Lung microvascular endothelial cell (primary cell): ENCODE results near the gene MUSK. TPM values are rescaled to one million over a fixed set of nuclear protein-coding genes. Genes with fewer than 3 reads are reported as not detected.
"Not testable (repeated sequence)": the region's sequence is repeated elsewhere in the genome, so short reads cannot be mapped to it uniquely, and the experiment has no call there.

Source experiments
- DNase-seq, 2 donors: peaks; one replicate each; pipeline versions ENCODE4 v3.0.0 to v3.0.0-alpha.2; 2010; ENCODE audit warnings: low read depth in 2 of 2
- total RNA-seq: library from RNA; depleted of rRNA; stranded (reverse); fragments of >200 nt; gene quantifications from 2 replicates; pipeline ENCODE4 v1.2.1, GENCODE V29; 2014

MUSK gene
- total RNA-seq, 1 donor from 2014 or later, result not detected

DNA sequence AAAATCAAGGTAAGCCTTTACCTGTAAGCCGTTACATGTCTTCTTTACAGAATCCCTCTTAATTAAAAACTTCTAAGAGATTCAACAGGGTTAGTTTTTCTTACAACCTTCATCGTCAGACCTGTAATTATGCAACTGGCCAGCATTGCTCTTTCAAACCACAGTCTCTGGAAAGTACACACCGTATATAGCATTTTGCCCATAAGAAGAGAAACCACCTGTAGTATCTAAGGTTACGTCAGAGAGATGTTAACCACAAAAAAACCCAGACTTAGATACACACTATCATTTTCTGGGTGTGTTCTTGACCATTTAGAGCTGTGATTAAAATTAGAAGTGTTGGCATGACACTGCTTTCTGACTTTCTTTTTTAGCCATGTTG, 140.0 kb downstream of the MUSK start:
- DNase-seq, result no peak

DNA sequence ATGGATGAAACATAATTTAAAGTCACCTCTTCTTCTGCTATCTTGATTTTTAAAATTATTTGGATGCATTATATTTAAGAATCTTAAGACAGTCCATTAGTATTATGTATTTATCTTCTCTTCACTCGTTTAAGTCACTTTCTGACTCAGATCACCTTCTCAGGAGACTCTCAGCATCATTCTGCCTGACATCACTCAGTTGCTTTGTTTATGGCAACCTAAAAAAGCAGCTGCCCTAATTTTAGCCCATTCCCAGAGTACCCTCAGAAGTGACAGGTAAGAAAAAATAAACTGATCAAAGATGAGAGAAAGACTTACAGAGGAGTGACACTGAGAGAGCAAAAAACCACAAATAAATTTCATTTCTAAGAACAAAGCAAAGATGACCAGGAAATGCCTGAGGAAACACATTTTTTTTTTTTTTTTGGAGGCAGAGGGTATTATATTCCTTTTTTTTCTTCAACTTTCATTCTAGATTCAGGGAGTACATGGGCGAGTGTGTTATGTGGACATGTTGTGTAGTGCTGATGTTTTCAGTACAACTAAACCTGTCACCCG, 140.5 kb downstream of the MUSK start:
- no peak for DNase-seq

DNA sequence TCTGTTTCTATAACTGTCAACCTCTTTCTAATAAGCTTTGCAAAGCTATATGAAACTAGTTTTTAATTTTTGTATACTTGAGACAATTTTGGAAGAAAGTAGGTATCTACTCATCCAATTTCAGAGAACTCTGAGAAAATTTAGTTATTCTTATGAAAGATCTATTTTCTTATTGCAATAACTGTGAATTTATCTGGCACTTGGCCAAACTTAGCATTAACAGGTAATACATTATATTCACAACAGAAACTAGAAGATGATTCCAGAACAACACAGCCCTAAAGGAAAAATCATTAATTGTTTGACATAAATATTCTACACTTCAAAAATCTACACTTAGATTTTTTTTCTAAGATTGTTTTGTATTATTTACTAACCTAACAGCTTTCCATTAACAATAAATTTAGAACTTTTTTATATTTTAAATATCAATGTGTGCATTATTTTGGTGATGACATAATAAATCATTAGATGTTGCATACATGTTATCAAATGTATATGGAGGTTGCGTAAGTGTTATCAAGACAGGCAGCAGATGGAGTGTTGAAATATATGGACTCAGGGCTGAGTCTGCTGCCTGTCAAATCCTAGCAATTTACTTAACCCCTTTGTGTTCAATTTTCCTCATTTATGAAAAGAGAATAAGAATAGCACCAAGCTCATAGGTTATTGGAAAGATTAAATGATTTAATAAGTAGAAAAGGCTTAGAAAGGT, 141.8 kb downstream of the MUSK start:
- DNase-seq, result no peak

DNA sequence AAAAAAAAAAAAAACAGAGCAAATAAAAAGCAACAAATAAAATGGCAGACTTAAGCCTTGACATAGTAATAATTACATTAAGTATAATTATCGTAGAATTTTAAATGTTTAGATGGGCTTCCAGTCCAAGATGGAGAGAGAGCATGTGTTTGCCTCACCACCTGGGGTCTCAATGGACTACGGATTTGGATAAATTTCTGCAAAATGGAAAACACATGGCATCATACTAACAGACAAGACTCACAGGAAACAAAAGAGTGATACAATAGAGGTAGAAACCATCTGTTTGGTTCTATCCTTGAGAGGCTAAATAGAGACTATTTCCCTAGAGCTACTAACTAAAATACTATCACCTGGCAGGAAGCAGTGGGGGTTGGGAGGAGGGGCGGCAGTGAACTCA, 144.3 kb downstream of the MUSK start:
- DNase-seq, result no peak

DNA sequence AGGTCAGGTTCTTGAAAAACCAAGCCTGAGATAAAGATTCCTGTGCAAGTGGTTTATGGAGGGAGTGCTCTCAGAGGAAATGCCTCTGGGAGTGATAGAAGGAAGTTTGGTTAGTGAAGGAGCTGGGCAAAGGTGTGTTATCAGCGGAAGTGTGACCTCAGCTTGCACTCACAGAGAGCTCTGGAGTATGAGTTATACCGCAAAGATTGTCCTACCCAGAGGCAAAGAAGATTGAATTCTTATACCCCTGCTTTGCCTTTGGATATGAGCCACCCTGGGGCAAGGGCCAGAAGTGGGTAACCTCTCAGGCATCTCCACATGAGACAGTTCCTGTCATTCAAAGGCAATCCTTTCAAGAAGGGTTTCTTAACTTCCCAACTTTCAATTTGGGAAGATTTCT, 145.6 kb downstream of the MUSK start:
- no peak for DNase-seq

DNA sequence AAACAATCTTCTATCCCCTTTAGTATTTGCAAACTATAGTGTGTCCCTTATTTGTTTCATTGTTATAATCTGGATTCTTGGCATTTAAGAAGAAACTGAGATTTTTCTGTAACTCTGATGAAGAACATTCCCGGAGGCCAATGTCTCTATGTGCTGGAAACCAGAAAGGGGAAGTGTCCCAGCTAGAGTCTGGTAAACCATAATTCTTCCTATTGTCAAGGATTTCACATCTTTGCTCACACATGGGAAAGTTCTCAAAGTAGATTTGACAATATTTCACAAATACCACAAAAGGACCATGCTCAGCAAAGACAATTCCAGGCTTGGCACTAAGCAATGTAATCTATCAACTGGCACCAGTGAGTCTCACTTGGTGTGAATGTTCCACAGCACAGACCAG, 146.8 kb downstream of the MUSK start:
- DNase-seq, result no peak

DNA sequence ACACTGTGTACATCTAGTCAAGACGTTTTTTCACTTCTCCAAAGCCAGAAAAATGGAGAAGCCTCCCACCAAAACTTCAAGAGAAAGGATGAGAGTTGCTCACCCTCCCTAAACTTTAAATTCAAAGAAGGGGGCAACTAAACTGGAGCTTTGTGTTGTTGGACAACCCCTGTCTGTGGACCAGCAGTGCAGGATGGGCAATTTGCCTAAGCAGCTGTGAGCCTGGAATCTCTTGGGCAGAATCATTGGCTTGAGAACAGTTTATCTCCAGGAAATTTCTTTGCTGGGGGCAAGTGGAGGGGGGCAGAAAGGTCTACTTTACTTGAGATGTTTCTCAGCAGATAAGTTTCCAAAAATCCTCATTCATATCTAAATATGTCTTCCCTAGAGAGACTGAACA, 151.8 kb downstream of the MUSK start:
- no peak for DNase-seq

DNA sequence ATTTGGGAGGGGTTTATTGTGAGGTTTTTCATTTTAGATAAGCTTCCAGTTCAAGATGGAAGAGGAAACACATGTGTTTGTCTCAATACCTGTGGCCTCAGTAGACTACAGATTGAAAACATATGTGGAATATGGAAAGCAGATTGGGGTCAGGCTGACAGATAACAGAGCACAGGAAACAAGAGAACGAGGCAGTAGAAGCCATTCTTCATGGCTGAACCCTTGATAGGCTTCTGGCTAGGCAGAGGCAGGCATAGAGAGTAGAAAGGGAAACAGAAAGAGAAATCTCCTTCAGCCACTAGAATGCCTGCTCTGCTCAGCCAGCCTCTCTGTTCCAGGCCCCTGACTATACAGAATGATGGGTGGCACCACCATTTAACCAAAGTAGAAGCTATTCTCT, 152.5 kb downstream of the MUSK start:
- DNase-seq, result no peak

DNA sequence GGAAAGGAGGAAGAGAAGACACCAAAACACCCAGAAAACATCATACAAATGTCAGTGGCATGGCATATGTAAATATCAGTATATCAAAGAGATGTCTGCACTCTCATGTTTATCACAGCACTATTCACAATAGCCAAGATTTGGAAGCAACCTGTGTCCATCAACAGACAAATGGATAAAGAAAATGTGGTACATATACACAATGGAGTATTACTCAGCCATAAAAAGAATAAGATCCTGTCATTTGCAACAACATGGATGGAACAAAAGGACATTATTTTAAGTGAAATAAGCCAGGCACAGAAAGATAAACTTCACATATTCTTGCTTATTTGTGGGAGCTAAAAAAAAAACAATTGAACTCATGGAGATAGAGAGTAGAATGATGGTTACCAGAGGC, 156.5 kb downstream of the MUSK start:
- not testable (repeated sequence) for DNase-seq

DNA sequence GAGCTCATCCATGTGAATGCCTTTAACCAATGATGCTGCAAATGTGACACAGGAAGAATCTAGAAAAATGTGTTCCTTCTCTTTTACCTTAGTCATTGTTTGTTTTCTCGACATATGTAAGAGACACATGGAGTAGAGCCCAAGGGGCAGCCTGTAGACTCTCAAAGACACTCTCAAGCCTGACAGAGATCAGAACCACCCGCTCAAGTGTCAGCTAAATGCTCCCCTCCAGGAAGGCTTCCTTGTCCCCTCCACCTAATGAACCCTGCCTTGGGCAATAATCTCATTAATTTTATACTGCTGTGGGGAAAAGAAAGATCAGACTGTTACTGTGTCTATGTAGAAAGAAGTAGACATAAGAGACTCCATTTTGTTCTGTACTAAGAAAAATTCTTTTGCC, 157.4 kb downstream of the MUSK start:
- no peak for DNase-seq

DNA sequence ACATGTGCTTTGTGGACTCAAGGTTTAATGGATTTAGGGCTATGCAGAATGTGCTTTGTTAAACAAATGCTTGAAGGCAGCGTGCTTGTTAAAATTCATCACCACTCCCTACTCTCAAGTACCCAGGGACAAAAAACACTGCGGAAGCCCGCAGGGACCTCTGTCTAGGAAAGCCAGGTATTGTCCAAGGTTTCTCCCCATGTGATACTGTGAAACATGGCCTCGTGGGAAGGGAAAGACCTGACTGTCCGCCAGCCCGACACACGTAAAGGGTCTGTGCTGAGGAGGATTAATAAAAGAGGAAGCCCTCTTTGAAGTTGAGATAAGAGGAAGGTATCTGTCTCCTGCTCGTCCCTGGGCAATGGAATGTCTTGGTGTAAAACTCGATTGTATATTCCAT, 157.8 kb downstream of the MUSK start:
- not testable (repeated sequence) for DNase-seq

DNA sequence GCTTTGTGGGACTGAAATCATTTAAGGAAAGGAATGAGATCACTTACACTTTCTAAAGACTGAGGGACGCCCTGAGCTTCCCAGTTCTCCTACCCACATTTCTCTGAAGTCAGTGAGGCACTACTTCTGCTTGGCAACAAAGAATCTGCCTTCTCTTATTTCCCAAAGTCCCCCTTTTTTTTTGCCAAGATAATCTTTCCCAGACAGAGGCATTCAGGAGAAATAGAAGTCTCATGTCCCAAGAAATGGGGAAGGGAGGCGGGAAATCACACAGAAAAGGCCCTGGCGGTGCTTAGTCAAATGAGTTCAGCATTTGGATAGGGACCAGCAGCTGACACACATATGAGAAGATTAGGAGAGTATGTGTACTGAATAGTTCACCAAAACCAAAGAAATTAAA, 159.7 kb downstream of the MUSK start:
- DNase-seq, result no peak

DNA sequence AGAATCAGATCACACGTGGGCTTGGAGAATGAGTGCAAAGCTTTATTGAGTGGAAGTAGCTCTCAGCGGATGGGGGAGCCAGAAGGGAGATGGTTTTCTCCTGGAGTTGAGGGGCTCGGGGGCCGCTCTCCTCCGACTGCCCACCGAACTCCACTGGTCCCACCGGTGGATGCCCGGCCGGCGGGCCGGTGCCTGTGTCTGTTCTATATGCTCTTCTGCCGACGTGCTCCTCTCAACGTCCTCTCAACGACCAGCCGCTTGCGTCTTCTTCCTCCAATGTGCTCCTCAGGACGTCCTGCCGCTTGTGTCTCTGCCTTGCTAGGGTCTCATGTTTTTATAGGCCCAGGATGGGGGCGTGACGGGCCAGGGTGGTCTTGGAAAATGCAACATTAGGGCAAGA, 161.9 kb downstream of the MUSK start:
- no peak for DNase-seq

DNA sequence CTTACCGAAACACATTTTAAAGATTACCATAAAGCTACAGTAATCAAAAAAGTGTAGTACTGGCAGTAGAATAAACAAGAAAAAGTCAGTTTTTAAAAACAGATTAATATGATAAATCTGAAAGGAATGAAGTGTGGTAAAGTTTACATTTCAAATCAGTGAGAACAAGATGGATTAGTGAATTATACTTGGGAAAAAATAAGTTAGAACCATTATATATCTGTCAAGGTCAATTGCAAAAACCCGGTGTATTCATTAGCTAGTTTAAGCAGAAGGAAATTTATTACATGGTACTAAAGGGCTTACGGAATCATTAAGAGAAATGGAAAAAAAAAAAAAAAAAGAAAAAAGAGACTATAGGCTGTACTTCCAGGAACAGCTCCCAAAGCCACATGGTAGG, 164.3 kb downstream of the MUSK start:
- DNase-seq, result no peak

DNA sequence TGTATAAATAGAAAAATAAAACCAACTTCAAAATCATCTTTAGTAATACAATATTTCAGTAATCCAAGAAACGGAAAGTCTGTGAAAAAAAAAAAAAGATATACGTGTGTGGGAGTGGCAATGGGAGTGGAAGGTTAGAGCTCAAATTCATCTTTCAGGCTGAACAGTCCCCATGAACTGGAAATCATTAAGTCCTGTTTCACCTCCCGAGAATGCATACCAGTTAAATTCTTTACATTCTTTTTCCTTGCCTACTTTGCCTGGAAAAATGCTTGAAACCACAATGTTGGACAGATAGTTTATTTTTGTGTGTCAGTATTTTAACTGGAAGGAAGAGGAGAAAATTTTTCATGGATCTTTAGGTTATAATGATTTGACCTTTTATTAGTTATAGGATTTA, 166.8 kb downstream of the MUSK start:
- DNase-seq, result peak in 1 of 2 donors; percentile 14

DNA sequence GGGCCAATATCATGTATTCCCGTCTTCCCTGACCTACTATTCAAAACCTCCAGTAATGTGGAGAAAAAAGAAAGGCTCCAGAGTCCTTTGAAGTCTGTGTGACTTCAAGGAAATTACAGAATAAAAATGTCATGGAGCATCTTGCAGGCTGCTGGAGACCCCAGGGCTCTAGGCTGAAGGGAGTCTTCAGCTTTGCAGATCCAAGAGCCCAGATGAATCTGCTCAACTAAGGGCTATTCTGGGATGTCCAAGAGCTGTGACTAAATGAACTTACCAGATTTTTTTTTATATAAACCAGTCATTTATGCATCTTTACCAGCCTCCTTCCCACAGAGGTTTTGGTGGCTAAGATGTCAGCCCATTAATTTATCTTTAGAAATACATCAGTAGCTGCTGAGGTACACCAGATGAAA, 167.3 kb downstream of the MUSK start:
- no peak for DNase-seq

DNA sequence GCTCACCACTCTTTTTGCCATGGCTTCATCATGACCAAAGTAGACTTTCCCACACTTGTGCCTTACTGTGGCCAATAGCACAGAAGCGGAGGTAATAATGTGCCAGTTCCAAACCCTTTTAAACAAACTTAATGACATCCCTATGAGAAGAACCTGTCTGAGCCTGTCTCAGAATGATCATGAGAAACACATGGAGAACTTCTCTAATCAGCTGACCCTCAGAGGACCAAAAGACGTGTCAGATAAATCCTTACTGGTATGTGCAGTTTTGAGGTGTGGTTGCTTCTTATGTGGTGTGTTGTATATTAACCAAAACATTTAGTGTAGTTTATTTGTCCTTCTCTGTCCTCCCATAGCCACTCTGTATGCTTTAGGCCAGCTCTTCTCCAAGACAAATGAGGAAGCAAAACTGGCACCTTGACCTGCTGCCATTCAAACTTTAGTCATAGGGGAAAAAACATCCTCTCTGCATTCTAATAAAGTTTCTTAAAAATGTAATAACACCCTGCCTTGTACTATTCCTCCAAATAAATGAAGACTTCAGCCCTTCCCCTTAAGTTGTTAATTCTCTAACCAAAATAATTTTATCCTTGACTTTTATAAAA, 168.9 kb downstream of the MUSK start:
- DNase-seq, result no peak

DNA sequence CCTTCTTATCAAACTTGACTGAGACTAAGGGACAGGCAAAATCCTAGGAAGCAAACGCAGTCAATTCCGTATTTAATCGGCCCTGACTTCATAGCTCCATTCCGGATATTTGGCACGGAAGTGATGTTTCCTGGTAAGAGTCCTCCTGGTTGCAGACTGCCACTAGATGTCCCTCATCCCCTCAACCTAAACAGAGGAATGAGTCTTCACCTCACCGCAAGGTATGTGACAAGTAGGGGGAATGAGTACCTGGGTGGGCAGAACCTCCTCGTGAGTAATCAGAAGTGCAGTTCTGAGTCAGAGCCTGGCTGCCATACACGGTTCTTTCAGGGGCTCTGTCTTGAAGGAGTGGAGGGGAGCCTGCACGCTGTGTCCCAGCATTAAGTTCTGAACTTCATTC, 173.6 kb downstream of the MUSK start:
- DNase-seq, result peak in 1 of 2 donors; percentile 21

DNA sequence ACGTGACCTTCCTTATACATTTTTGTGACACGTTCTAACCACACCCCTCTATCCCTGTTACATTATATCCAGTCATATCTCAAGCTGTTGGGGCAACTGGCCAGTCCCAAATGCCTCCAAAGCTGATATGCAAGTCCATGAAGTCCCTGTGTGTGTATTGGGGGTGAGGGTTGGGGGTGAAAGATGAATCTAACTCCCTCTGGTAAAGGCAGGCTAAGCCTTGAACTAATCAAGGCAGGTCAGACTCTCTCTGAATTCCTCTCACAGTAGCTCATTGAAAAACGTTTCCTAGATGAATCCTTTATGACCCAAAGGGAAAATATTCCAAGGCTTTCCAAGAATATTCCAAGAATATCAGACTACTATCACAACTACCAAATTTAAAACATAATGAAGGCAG, 174.4 kb downstream of the MUSK start:
- no peak for DNase-seq

DNA sequence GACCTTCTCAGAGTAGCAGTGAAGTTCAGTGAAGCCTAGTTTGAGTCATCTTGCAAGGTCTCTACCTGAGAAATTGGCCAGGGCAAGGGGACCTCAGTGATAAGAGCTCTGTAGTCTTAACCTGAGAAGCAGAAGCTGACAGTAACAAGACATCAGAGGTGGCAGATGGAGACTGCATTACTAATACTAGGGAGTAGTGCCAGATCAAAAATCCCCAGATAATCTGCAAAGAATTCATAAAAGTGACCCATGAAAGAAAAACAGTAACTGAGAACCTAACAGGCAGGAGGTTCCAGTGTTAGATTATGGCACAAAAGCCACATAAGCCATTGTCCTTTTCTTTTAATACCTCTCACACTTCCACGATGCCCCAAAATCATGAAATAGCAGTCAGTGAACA, 175.5 kb downstream of the MUSK start:
- no peak for DNase-seq

DNA sequence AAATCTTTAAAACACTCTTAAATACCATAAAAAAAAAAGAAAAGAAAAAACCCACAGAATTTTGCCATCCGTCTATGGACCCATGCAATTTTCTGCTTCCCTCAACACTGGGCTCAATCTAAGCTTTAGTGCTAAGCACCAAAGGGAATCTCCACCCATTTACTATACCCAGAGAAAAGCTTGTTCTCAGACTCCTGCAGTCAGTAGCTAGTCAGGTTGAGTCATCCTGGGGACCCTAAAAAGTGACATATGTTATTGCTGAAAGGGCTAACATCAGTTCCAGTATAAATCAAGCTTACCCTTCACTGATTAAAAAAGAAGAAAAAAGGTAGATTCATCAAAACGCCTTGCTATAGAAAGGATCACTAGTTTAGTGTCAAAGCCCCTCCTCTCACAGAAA, 177.6 kb downstream of the MUSK start:
- no peak for DNase-seq

DNA sequence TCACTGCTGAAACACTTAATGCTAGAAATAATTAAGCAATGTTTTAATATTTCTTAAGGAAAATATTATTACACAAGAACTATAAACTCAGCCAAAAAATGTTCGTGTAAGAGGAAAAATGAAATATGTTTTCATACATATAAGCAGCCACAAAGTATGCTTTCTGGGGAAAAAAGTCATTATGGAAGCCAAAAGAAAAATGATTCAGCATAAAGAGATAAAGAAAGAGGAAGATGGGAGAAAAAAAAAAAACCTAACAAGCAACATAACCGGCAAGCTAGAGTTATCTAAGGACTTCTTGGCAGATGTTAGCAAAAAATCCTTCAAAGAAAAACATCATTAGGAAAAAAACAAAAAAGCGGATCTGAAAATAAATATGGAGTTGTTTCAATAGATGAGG, 179.1 kb downstream of the MUSK start:
- DNase-seq, result no peak

DNA sequence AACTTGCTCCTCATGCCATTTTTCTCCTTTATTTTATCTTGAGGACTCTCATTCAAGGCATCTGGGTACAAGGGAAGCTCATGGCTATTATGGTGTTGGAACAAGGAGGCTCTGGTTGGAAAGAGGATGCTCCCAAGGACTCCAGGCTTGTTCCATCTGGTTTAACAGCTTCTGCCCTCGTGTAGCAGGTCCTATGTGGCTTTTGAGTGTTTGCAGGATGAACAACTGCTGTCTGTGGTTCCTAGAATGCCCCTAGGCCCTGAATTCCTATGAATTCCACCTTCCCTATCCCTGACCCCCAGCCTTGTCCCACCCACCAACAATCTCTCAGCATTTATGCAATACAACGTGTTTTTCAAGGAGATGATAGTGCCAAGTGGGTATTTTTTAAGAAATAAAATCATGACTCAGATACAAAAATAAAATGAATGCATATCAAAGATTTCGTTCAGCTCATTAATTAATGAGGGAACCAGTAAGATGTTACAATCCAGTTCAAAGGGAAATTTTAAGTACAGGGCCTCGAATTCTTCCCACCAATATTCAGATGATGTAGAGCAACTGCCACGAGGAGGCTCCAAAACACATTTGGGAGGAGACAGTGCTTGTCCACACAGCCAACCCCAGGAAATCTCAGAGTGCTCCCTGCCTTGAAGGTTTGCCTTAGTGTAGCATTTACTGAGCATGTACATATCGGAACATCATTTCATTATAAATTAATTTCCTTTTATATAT, 182.0 kb downstream of the MUSK start:
- no peak for DNase-seq
